HepG2 (cell line): Measurements from ENCODE around the gene ULK4.

Source experiments
- GABPB1 ChIP-seq: IDR thresholded peaks from 2 replicates; pipeline ENCODE4 v1.6.1; 2016; ENCODE audit warnings: mild to moderate bottlenecking, missing genetic modification reagents, moderate library complexity, missing compliant biosample characterization
- IKZF4 ChIP-seq: sonication (generic); formaldehyde crosslinking; IDR thresholded peaks from 2 replicates; pipeline ENCODE4 v1.5.1; 2020; ENCODE audit warnings: borderline replicate concordance, mild to moderate bottlenecking, low read depth, missing genetic modification reagents; ENCODE audit errors: not compliant biosample characterization
- JUND ChIP-seq: sonication (generic); formaldehyde crosslinking; IDR thresholded peaks from 2 replicates; pipeline ENCODE4 v1.8.0; 2022; ENCODE audit warnings: mild to moderate bottlenecking, missing genetic modification reagents
- POLR2AphosphoS5 ChIP-seq: IDR thresholded peaks from 2 replicates; pipeline ENCODE4 v1.6.1; 2012; ENCODE audit warnings: low read depth, low read length
- TCF7L2 ChIP-seq: IDR thresholded peaks from 2 replicates; pipeline ENCODE4 v1.6.1; 2011; ENCODE audit warnings: mild to moderate bottlenecking, low read depth, low read length, moderate library complexity
- ZFP90 ChIP-seq: sonication (generic); formaldehyde crosslinking; IDR thresholded peaks from 2 replicates; pipeline ENCODE4 v1.8.0; 2022; ENCODE audit warnings: missing genetic modification reagents, mild to moderate bottlenecking, inconsistent platforms, borderline replicate concordance
- ZNF10 ChIP-seq: sonication (generic); formaldehyde crosslinking; IDR thresholded peaks from 2 replicates; pipeline ENCODE4 v1.4.0; 2020; ENCODE audit warnings: mild to moderate bottlenecking, low read depth, missing genetic modification reagents, borderline replicate concordance
- ZNF331 ChIP-seq: sonication (generic); formaldehyde crosslinking; IDR thresholded peaks from 2 replicates; pipeline ENCODE4 v1.4.0; 2020; ENCODE audit warnings: missing genetic modification reagents
- TF ChIP-seq, protein P1 (sequence below): sonication (generic); formaldehyde crosslinking; IDR thresholded peaks from 2 replicates; pipeline ENCODE4 v1.4.0; 2020; ENCODE audit warnings: mild to moderate bottlenecking, missing genetic modification reagents
- TF ChIP-seq, protein P2 (sequence below): sonication (generic); formaldehyde crosslinking; IDR thresholded peaks from 2 replicates; pipeline ENCODE4 v1.5.0; 2020; ENCODE audit warnings: mild to moderate bottlenecking, missing genetic modification reagents, moderate library complexity

DNA sequence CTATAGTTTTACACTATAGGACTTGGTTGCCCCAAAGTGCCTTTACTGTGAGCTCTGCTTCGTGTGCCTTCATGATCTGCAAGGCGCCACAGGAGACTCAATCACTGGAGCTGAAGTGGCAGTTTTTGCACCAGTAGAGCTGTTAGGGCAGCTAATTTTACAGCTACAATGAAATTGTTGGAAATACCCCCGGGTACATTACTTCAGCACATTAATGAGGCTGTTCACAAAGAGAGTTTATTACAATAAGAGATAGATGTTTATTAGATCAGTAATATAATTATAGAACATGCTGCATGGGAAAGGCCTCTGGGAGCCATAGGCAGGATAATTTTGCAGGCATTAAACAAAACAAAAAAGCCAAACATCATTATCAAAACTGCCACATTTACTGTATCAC is 531.5 kb downstream of the ULK4 start:
- TF ChIP-seq TCF7L2 (no peak), GABPB1 (CRISPR knock-in tag) (no peak), POLR2AphosphoS5 (no peak), JUND (CRISPR knock-in tag) (no peak), ZNF10 (CRISPR knock-in tag) (no peak), IKZF4 (no peak), ZFP90 (no peak), ZNF331 (CRISPR knock-in tag) (no peak)
- TF ChIP-seq, protein P1, sequence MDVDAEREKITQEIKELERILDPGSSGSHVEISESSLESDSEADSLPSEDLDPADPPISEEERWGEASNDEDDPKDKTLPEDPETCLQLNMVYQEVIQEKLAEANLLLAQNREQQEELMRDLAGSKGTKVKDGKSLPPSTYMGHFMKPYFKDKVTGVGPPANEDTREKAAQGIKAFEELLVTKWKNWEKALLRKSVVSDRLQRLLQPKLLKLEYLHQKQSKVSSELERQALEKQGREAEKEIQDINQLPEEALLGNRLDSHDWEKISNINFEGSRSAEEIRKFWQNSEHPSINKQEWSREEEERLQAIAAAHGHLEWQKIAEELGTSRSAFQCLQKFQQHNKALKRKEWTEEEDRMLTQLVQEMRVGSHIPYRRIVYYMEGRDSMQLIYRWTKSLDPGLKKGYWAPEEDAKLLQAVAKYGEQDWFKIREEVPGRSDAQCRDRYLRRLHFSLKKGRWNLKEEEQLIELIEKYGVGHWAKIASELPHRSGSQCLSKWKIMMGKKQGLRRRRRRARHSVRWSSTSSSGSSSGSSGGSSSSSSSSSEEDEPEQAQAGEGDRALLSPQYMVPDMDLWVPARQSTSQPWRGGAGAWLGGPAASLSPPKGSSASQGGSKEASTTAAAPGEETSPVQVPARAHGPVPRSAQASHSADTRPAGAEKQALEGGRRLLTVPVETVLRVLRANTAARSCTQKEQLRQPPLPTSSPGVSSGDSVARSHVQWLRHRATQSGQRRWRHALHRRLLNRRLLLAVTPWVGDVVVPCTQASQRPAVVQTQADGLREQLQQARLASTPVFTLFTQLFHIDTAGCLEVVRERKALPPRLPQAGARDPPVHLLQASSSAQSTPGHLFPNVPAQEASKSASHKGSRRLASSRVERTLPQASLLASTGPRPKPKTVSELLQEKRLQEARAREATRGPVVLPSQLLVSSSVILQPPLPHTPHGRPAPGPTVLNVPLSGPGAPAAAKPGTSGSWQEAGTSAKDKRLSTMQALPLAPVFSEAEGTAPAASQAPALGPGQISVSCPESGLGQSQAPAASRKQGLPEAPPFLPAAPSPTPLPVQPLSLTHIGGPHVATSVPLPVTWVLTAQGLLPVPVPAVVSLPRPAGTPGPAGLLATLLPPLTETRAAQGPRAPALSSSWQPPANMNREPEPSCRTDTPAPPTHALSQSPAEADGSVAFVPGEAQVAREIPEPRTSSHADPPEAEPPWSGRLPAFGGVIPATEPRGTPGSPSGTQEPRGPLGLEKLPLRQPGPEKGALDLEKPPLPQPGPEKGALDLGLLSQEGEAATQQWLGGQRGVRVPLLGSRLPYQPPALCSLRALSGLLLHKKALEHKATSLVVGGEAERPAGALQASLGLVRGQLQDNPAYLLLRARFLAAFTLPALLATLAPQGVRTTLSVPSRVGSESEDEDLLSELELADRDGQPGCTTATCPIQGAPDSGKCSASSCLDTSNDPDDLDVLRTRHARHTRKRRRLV (CRISPR knock-in tag) = no peak
- TF ChIP-seq, protein P2, sequence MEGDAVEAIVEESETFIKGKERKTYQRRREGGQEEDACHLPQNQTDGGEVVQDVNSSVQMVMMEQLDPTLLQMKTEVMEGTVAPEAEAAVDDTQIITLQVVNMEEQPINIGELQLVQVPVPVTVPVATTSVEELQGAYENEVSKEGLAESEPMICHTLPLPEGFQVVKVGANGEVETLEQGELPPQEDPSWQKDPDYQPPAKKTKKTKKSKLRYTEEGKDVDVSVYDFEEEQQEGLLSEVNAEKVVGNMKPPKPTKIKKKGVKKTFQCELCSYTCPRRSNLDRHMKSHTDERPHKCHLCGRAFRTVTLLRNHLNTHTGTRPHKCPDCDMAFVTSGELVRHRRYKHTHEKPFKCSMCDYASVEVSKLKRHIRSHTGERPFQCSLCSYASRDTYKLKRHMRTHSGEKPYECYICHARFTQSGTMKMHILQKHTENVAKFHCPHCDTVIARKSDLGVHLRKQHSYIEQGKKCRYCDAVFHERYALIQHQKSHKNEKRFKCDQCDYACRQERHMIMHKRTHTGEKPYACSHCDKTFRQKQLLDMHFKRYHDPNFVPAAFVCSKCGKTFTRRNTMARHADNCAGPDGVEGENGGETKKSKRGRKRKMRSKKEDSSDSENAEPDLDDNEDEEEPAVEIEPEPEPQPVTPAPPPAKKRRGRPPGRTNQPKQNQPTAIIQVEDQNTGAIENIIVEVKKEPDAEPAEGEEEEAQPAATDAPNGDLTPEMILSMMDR (CRISPR knock-in tag) = no peak
